Body of pancreas (tissue), 4 donors: ENCODE results near the gene POLR3K.

Source experiments
- POLR2A ChIP-seq, 3 donors: fragments of 450-650 bp; IDR thresholded peaks; one replicate each; pipeline ENCODE4 v1.6.1; 2016; ENCODE audit warnings: antibody characterized with exemption in 3 of 3, mild to moderate bottlenecking in 2 of 3
- TF ChIP-seq, protein P1 (sequence below), 7 experiments: fragments of 450-650 bp in 4 of 7; fragments of 200-600 bp in 3 of 7; sonication (generic) in 3 of 7; IDR thresholded peaks; one replicate each; pipeline ENCODE4 v1.5.1; 2016 to 2019; ENCODE audit warnings: antibody characterized with exemption in 7 of 7

DNA sequence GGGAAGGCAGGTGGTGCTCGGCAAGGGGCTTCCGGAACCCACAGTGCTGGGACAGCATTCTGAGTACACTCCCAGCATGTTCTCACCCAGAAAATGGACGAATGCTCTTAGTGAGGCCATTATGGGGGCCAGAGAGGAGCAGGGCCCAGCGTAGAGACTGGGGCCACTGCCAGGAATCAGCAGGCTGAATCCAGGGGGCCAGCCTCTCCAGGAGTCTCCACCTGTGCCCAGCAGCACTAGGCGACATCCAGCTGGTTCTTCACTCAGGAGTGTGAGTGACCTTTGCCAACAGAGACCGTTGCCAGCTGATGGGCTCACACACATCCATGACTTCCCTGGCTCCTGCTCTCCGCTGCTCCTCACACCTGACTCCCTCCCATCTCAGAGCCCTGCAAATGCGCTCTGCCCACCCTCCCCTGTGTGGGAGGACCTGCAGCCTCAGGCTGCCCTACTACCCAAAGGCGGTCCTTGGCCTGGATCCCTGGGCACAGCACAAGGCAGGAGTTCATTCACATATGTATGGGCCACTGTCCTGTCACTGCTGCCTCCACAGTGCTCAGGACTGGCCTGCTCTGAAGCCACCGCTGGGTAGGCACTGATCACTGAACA lies 13.9 kb upstream of the POLR3K start:
- no peak for TF ChIP-seq POLR2A (IDR thresholded peaks at IDR 0.05)
- TF ChIP-seq, protein P1, sequence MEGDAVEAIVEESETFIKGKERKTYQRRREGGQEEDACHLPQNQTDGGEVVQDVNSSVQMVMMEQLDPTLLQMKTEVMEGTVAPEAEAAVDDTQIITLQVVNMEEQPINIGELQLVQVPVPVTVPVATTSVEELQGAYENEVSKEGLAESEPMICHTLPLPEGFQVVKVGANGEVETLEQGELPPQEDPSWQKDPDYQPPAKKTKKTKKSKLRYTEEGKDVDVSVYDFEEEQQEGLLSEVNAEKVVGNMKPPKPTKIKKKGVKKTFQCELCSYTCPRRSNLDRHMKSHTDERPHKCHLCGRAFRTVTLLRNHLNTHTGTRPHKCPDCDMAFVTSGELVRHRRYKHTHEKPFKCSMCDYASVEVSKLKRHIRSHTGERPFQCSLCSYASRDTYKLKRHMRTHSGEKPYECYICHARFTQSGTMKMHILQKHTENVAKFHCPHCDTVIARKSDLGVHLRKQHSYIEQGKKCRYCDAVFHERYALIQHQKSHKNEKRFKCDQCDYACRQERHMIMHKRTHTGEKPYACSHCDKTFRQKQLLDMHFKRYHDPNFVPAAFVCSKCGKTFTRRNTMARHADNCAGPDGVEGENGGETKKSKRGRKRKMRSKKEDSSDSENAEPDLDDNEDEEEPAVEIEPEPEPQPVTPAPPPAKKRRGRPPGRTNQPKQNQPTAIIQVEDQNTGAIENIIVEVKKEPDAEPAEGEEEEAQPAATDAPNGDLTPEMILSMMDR (IDR thresholded peaks at IDR 0.05): no peak
